Hepatocyte (in vitro differentiated cells): Measurements from ENCODE around the gene KANSL2.
"Not testable (repeated sequence)": the region's sequence is repeated elsewhere in the genome, so short reads cannot be mapped to it uniquely, and the experiment has no call there.

Experiments used
- EZH2 ChIP-seq: fragments of 200-600 bp; sonication (generic); IDR thresholded peaks from 2 replicates; pipeline ENCODE4 v1.6.1; 2016; ENCODE audit warnings: antibody characterized with exemption, mild to moderate bottlenecking, borderline replicate concordance
- TF ChIP-seq, protein P1 (sequence below): fragments of 200-600 bp; sonication (generic); IDR thresholded peaks from 2 replicates; pipeline ENCODE4 v1.5.1; 2016; ENCODE audit warnings: antibody characterized with exemption, mild to moderate bottlenecking; ENCODE audit not compliant: poor library complexity

DNA sequence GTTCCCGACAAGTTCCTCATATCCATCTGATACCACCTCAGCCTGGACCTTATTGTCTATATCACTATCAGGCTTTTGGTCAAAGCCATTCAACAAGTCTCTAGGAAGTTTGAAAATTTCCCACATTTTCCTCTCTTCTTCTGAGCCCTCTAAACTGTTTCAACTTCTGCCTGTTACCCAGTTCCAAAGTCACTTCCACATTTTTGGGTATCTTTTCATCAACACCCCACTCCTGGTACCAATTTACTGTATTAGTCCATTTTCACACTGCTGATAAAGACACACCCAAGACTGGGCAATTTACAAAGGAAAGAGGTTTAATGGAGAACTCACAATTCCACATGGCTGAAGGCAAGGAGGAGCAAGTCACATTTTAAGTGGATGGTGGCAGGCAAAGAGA lies 38.7 kb upstream of the KANSL2 start:
- TF ChIP-seq, protein P1, sequence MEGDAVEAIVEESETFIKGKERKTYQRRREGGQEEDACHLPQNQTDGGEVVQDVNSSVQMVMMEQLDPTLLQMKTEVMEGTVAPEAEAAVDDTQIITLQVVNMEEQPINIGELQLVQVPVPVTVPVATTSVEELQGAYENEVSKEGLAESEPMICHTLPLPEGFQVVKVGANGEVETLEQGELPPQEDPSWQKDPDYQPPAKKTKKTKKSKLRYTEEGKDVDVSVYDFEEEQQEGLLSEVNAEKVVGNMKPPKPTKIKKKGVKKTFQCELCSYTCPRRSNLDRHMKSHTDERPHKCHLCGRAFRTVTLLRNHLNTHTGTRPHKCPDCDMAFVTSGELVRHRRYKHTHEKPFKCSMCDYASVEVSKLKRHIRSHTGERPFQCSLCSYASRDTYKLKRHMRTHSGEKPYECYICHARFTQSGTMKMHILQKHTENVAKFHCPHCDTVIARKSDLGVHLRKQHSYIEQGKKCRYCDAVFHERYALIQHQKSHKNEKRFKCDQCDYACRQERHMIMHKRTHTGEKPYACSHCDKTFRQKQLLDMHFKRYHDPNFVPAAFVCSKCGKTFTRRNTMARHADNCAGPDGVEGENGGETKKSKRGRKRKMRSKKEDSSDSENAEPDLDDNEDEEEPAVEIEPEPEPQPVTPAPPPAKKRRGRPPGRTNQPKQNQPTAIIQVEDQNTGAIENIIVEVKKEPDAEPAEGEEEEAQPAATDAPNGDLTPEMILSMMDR: not testable (repeated sequence)
- TF ChIP-seq EZH2: not testable (repeated sequence)
